Mucosa of descending colon (tissue), 3 donors: Measurements from ENCODE around the gene GTSF1L. TPM values are rescaled to one million over a fixed set of nuclear protein-coding genes. Genes with fewer than 3 reads are reported as not detected.
A peak's percentile ranks its signal among the peaks of the same experiment; 100 is the strongest.
"Not testable (repeated sequence)": the region's sequence is repeated elsewhere in the genome, so short reads cannot be mapped to it uniquely, and the experiment has no call there.

ENCODE experiments used
- ATAC-seq: fragments of 200-7000 bp; cut with Tn5 transposase; one replicate; pipeline ENCODE4 v1.9.1; 2020; ENCODE audit warnings: mild to moderate bottlenecking, moderate library complexity
- DNase-seq, 3 donors: peaks; one replicate each; pipeline ENCODE4 v3.0.0-alpha.2; 2020
- H3K36me3 ChIP-seq: fragments of 200-600 bp; one replicate; pipeline ENCODE4 v1.8.0; 2021; ENCODE audit warnings: low read depth, mild to moderate bottlenecking
- H3K4me1 ChIP-seq: fragments of 200-600 bp; one replicate; pipeline ENCODE4 v1.8.0; 2021; ENCODE audit warnings: low read depth, mild to moderate bottlenecking
- H3K4me3 ChIP-seq: fragments of 200-600 bp; one replicate; pipeline ENCODE4 v1.8.0; 2021; ENCODE audit warnings: mild to moderate bottlenecking
- H3K9me3 ChIP-seq: fragments of 200-600 bp; one replicate; pipeline ENCODE4 v1.8.0; 2021; ENCODE audit warnings: mild to moderate bottlenecking
- intact Hi-C, 2 donors: fragments of 100-400 bp; cut with DNase I in 1 of 2; cut with micrococcal nuclease in 1 of 2; formaldehyde crosslinking; loops; one replicate each; pipeline versions ENCODE4 v1.11.0 to v1.11.1; 2022; cut with DNase I, micrococcal nuclease
- total RNA-seq, 3 donors: library from RNA; stranded (reverse); fragmentation: NEBNext Ultra II Directional in 2 of 3; extraction: Animal tissue kit (Norgen Biotek cat#: 25700) in 2 of 3; gene quantifications; one replicate each; pipeline versions ENCODE4 v1.2.1 to v1.2.4, GENCODE V29; 2021 to 2023
- TF ChIP-seq, protein P1 (sequence below): fragments of 200-600 bp; IDR thresholded peaks from one replicate; pipeline ENCODE4 v1.8.0; 2022; ENCODE audit warnings: antibody characterized with exemption, mild to moderate bottlenecking
- donor health status: DM: no; HTN: no; CAD: no; lungs with moderate emphysema.
- donor health status: DM: no; HTN: no; CAD: no.
- donor health status: DM: no; HTN: yes; CAD: no.

GTSF1L gene
- total RNA-seq, 3 donors from 2014 or later = not detected

DNA sequence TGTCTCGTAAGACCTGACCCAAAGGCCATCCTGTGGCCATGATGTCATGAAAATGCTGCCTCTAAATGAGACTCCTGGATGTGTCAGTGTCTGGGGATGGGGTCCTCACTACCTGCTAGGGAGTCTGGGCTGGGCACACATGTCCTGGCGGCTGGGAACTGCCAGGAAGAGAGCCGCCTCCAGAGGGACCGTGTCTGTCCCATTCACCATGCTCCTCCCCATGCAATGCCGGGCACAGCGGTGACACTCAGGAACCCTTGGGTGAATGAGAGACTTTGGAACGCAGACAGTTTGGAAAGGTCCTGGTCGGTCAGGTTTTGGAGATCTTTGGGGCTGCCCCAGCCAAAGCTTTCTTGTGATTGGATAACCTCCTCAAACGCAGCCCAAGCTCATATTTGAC lies 40.1 kb upstream of the GTSF1L start:
- no peaks in the 10 kb centered on the region for H3K4me1 ChIP-seq
- DNase-seq (no peak), ATAC-seq (no peak)
- no peaks in the 10 kb centered on the region for H3K9me3 ChIP-seq
- TF ChIP-seq, protein P1, sequence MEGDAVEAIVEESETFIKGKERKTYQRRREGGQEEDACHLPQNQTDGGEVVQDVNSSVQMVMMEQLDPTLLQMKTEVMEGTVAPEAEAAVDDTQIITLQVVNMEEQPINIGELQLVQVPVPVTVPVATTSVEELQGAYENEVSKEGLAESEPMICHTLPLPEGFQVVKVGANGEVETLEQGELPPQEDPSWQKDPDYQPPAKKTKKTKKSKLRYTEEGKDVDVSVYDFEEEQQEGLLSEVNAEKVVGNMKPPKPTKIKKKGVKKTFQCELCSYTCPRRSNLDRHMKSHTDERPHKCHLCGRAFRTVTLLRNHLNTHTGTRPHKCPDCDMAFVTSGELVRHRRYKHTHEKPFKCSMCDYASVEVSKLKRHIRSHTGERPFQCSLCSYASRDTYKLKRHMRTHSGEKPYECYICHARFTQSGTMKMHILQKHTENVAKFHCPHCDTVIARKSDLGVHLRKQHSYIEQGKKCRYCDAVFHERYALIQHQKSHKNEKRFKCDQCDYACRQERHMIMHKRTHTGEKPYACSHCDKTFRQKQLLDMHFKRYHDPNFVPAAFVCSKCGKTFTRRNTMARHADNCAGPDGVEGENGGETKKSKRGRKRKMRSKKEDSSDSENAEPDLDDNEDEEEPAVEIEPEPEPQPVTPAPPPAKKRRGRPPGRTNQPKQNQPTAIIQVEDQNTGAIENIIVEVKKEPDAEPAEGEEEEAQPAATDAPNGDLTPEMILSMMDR = no peak
- intact Hi-C loops = no loop called here
- H3K36me3 ChIP-seq = no peaks in the 10 kb centered on the region
- H3K4me3 ChIP-seq = no peak overlapping the region

DNA sequence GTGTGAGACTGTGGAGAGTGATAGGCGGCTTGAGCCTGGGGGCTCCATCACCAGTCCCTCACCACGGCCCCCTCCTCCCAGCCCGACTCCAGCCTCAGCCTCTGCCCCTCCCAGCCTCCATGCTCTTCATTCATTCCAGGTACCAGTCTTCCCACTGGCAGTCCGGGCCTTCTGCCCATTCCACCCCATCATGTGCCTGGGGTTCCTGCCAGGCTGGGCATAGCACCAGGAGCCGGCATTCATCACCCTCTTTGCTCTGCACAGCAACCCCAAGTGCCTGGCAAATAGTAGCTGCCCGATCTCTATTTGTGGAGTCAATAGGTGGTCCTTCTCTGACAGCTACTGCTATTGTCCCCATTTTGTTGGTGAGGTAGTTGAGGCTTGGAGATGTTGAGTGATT lies 39.6 kb upstream of the GTSF1L start:
- TF ChIP-seq, protein P1 = no peak
- ATAC-seq (no peak), DNase-seq (peak in 1 of 3 donors; percentile 25)
- no peak overlapping the region for H3K4me3 ChIP-seq
- H3K4me1 ChIP-seq = no peaks in the 10 kb centered on the region
- intact Hi-C loops = no loop called here
- no peaks in the 10 kb centered on the region for H3K9me3 ChIP-seq
- H3K36me3 ChIP-seq = no peaks in the 10 kb centered on the region

DNA sequence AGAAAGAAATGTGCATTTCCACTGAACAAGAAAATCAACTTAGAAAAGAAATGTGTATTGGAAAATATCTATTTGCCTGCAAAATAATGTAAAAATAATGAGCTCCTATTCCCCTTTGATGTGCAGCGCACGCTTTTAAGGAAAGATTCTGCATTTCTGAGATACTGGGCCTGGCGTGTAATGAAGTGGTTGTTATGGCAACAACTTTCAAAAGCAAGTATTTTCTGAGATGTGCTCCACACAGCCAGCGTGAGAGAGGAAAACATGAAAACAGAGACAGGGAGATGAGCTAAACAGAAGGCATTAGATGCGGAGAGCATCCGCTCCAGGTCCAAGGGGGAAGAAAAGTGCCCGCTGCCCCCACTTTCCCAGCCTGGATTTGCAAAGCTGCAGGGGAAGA lies 39.1 kb upstream of the GTSF1L start:
- intact Hi-C loops = no loop called here
- no peak overlapping the region for H3K4me3 ChIP-seq
- TF ChIP-seq, protein P1 = no peak
- ATAC-seq (no peak), DNase-seq (no peak)
- no peaks in the 10 kb centered on the region for H3K4me1 ChIP-seq
- no peaks in the 10 kb centered on the region for H3K9me3 ChIP-seq
- no peaks in the 10 kb centered on the region for H3K36me3 ChIP-seq

DNA sequence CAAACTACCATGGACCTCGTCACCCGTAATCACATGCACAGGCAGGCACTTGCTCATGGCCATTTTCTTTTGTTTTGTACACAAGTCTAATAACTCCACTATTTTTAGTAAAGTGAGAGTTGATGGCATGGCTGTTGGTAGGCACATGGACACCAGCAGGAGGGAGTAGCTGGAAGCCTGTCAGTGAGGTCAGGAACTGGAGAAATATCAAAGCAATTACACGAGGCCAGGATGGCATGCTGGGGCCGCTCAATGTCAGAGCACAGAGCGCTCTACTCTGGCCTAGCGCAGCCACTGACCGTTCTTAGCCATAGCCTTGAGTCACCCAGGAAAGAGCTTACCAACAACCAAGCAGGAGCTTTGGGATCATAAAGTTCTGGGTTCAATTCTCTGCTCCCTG lies 36.1 kb upstream of the GTSF1L start:
- intact Hi-C loops = no loop called here
- no peak overlapping the region for H3K4me3 ChIP-seq
- H3K36me3 ChIP-seq = no peaks in the 10 kb centered on the region
- H3K9me3 ChIP-seq = no peaks in the 10 kb centered on the region
- no peak for ATAC-seq
- TF ChIP-seq, protein P1 = no peak
- DNase-seq = no peak
- no peaks in the 10 kb centered on the region for H3K4me1 ChIP-seq

DNA sequence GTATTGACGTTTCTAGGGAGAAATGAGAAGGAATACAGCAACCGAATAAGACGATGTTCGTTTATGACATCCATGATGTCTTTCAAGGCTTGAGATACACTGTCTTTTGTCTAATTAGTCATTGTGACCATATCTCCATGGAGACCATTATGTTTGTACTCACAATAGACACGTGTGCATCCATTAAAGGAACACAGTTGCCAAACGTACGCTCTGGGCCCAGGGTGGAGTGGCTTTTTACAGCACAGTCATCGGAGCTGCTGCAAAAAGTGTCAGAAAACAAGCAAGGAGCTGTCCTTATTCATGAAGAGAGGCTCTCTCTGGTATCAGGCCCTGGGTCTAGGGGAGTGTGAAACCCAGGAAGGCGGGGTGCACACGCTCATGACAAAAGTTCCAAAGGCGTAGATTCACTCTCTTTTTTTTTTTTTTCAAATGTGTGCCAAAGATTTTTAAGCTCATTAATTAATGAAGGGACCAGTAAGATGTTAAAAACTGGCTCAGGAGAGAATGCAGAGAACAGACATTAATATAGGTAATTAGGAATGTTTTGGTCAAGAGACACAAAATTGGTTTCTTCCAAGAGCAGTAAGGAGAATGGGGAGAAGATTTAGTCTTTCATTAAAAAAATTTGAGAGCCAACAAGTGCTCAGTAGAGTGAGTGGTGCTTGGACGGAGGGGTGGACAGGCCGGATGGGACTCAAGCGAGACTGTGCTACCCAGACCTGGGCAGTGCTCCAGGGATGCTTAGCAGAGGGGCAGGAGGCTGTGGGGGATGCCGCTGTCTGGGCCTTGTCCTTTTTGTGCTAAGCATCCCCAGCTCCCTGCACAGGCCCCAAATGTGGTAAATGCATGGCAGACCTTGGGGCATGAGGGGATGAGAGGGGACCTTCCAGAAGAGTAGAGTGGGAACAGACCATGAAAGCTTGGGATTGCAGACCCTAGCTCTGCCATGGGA lies 34.9 kb upstream of the GTSF1L start:
- H3K9me3 ChIP-seq = no peaks in the 10 kb centered on the region
- no peaks in the 10 kb centered on the region for H3K36me3 ChIP-seq
- DNase-seq (no peak), ATAC-seq (peak; percentile 30)
- no peak overlapping the region for H3K4me3 ChIP-seq
- TF ChIP-seq, protein P1 = no peak
- no peaks in the 10 kb centered on the region for H3K4me1 ChIP-seq
- intact Hi-C loops = no loop called here

DNA sequence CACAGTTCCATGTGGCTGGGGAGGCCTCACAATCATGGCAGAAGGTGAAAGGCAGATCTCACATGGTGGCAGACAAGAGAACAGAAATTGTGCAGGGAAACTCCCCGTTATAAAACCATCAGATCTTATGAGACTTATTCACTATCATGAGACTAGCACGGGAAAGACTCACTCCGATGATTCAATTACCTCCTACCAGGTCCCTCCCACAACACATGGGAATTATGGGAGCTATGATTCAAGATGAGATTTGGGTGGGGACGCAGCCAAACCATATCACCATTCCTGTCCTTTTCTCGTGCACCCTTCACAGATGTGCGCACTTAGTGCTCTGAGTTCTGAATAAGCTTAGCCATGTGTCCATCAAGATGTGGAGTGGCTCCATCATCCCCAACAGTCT lies 31.1 kb upstream of the GTSF1L start:
- ATAC-seq, H3K4me1 ChIP-seq, DNase-seq, H3K36me3 ChIP-seq, intact Hi-C loops, H3K4me3 ChIP-seq, H3K9me3 ChIP-seq: not testable (repeated sequence)
